Measurements from ENCODE around the gene KIF2C. TPM values are rescaled to one million over a fixed set of nuclear protein-coding genes. Genes with fewer than 3 reads are reported as not detected.

KIF2C gene
- total and polyA plus RNA-seq, 2 donors (not counting 1 experiment from before 2014, with no cell fraction given): 0.25 to 0.69 TPM

DNA sequence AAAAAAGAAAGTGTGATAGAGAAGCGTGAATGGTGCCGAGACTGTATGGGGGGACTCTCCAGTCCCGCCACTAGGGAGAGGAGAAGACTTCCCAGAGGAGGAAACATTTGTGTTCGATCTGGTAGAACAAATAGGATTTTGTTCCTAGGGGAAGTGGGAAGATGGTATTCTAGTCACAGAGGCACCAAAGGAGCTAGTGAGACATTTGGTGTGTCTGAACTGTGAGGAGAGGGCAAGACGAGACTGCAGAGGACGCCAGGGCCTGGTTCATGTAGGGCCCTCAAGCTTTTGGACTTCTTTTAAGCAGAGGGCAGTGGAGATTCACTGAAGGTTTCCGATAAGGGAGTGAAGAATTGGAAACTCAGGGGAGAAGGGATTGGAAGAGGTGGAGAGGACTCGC lies 71.6 kb downstream of the KIF2C start:
- Mint-ChIP-seq H3K4me1 (peaks cover 67% of the 10 kb centered on the region), H3K27me3 (no peaks in the 10 kb centered on the region), H3K4me3 (peak overlapping the region; percentile 37), H3K9me3 (ENCODE audit: insufficient read depth) (no peaks in the 10 kb centered on the region), H3K27ac (peak overlapping the region; percentile 86)
- H3K4me1 ChIP-seq (ENCODE audit: control insufficient read depth in 2 of 2, insufficient read depth in 2 of 2, low read length in 2 of 2): peaks cover 50 to 68% of the 10 kb centered on the region in 2 donors
- DNase-seq: no peak
- H4K20me1 ChIP-seq (ENCODE audit: control insufficient read depth, insufficient read depth, low read length, poor library complexity, severe bottlenecking): no peaks in the 10 kb centered on the region
- peaks cover 0 to 3% of the 10 kb centered on the region in 2 experiments for H3K36me3 ChIP-seq (replicated peaks in 1 of 2; ENCODE audit: control extremely low read depth in 1 of 2, control insufficient read depth in 1 of 2, extremely low read depth in 1 of 2, insufficient read depth in 2 of 2, low read length in 1 of 2)
- no peak overlapping the region for H2AFZ ChIP-seq (ENCODE audit: insufficient read depth, low read depth, low read length, poor library complexity, severe bottlenecking)
- ATAC-seq (ENCODE audit: low read depth): no peak
- TF ChIP-seq EZH2 (IDR thresholded peaks at IDR 0.05; ENCODE audit: borderline replicate concordance, insufficient read depth, low read depth, low read length, poor library complexity, severe bottlenecking) (no peak), CTCF (IDR thresholded peaks at IDR 0.05) (no peak)
- POLR2A ChIA-PET: no interaction called here
- H3K9me3 ChIP-seq (ENCODE audit: control extremely low read depth in 1 of 3, control insufficient read depth in 2 of 3, insufficient read depth in 1 of 3, low read length in 2 of 3): no peaks in the 10 kb centered on the region
- no peak overlapping the region for H3K9ac ChIP-seq (ENCODE audit: low read length)
- CTCF ChIA-PET: interaction anchor here (0.8 to 3.9 kb wide), 3 partner anchors 7 to 91 kb away, joined by 3 to 30 read pairs (median 3); no protein-coding TSS in a partner anchor
- H3K79me2 ChIP-seq (ENCODE audit: control insufficient read depth, insufficient read depth, low read length): no peaks in the 10 kb centered on the region
- H3K4me3 ChIP-seq (ENCODE audit: control extremely low read depth in 1 of 5, extremely low read depth in 1 of 5, insufficient read depth in 1 of 5, low read depth in 2 of 5, low read length in 4 of 5): no peak overlapping the region
- intact Hi-C loops (cut with micrococcal nuclease): no loop called here
- no peak overlapping the region for H3K27ac ChIP-seq (ENCODE audit: low read length in 2 of 2)
- H3K27me3 ChIP-seq (replicated peaks in 1 of 4; ENCODE audit: control extremely low read depth in 1 of 4, control insufficient read depth in 3 of 4, insufficient read depth in 4 of 4, low read length in 3 of 4): no peaks in the 10 kb centered on the region
- no peak overlapping the region for H3K4me2 ChIP-seq (replicated peaks; ENCODE audit: low read depth, low read length, poor library complexity, severe bottlenecking)
- 90% methylated on average over 7 of the region's 8 CpGs for WGBS (ENCODE audit: insufficient coverage)

- H3K4me1 ChIP-seq (ENCODE audit: control insufficient read depth in 2 of 2, insufficient read depth in 2 of 2, low read length in 2 of 2): peaks cover 38 to 53% of the 10 kb centered on the region in 2 donors
- H3K9me3 ChIP-seq (ENCODE audit: control extremely low read depth in 1 of 3, control insufficient read depth in 2 of 3, insufficient read depth in 1 of 3, low read length in 2 of 3): no peaks in the 10 kb centered on the region
- DNase-seq: no peak
- Mint-ChIP-seq H3K27me3 (no peaks in the 10 kb centered on the region), H3K27ac (peak overlapping the region; percentile 37), H3K4me1 (peaks cover 58% of the 10 kb centered on the region), H3K4me3 (peak overlapping the region; percentile 92), H3K9me3 (ENCODE audit: insufficient read depth) (no peaks in the 10 kb centered on the region)
- 86% methylated on average over 46 of the region's 48 CpGs for WGBS (ENCODE audit: insufficient coverage)
- peak overlapping the region in 4 of 5 experiments; percentile 51 to 76 (median 68) for H3K4me3 ChIP-seq (ENCODE audit: control extremely low read depth in 1 of 5, extremely low read depth in 1 of 5, insufficient read depth in 1 of 5, low read depth in 2 of 5, low read length in 4 of 5)
- H2AFZ ChIP-seq (ENCODE audit: insufficient read depth, low read depth, low read length, poor library complexity, severe bottlenecking): peak overlapping the region; percentile 76
- POLR2A ChIA-PET: interaction anchor here (0.7 to 2.5 kb wide), 8 partner anchors 11 to 199 kb away, joined by 3 to 20 read pairs (median 10); partner anchors contain the start of genes PLK3, RNU5D-1, RPS8 and UROD
- peak overlapping the region; percentile 77 for H3K9ac ChIP-seq (ENCODE audit: low read length)
- intact Hi-C loops (cut with micrococcal nuclease): loop anchor here (2.0 kb wide), 1 partner anchor 528 kb away; the partner anchor contains the start of genes MUTYH and TOE1
- H3K27me3 ChIP-seq (replicated peaks in 1 of 4; ENCODE audit: control extremely low read depth in 1 of 4, control insufficient read depth in 3 of 4, insufficient read depth in 4 of 4, low read length in 3 of 4): no peaks in the 10 kb centered on the region
- peak overlapping the region; percentile 70 to 86 for H3K27ac ChIP-seq (ENCODE audit: low read length in 2 of 2)
- CTCF ChIA-PET: interaction anchor here (0.6 to 3.3 kb wide), 8 partner anchors 8 to 118 kb away, joined by 3 to 20 read pairs (median 4); partner anchors contain the start of genes PLK3 and RNU5D-1
- no peak for ATAC-seq (ENCODE audit: low read depth)
- H4K20me1 ChIP-seq (ENCODE audit: control insufficient read depth, insufficient read depth, low read length, poor library complexity, severe bottlenecking): no peaks in the 10 kb centered on the region
- TF ChIP-seq EZH2 (IDR thresholded peaks at IDR 0.05; ENCODE audit: borderline replicate concordance, insufficient read depth, low read depth, low read length, poor library complexity, severe bottlenecking): no peak
- TF ChIP-seq CTCF (IDR thresholded peaks at IDR 0.05): no peak
- H3K4me2 ChIP-seq (replicated peaks; ENCODE audit: low read depth, low read length, poor library complexity, severe bottlenecking): peak overlapping the region; percentile 89
- no peaks in the 10 kb centered on the region for H3K79me2 ChIP-seq (ENCODE audit: control insufficient read depth, insufficient read depth, low read length)
- no peaks in the 10 kb centered on the region for H3K36me3 ChIP-seq (replicated peaks in 1 of 2; ENCODE audit: control extremely low read depth in 1 of 2, control insufficient read depth in 1 of 2, extremely low read depth in 1 of 2, insufficient read depth in 2 of 2, low read length in 1 of 2)
These were observed 73.3 kb downstream of the KIF2C start for GRCh38 chr1:44812822-44813543.

All from B cell (primary cell).